Activated CD8-positive, alpha-beta T cell treated with anti-CD3 and anti-CD28 coated beads, Interleukin-2, amount 10 ng/mL, durations not matched to agents 7 days and 5 days (primary cell): ENCODE results near the gene SUCLA2. TPM values are rescaled to one million over a fixed set of nuclear protein-coding genes. Genes with fewer than 3 reads are reported as not detected.

Experiments
- ATAC-seq: fragments of 150-1000 bp; cut with Tn5 transposase; one replicate; pipeline ENCODE4 v1.10.0; 2021; ENCODE audit warnings: moderate library complexity
- CTCF ChIA-PET: fragments of 350-600 bp; sonication (Branson Sonifier 250); formaldehyde crosslinking; loops from one replicate; lab custom pipeline; 2021; ENCODE audit warnings: antibody characterized with exemption; lab: Charles Lee
- POLR2A ChIA-PET: fragments of 350-600 bp; sonication (Branson Sonifier 250); formaldehyde crosslinking; loops from one replicate; lab custom pipeline; 2021; ENCODE audit warnings: antibody characterized with exemption; lab: Charles Lee
- DNase-seq: peaks from one replicate; pipeline ENCODE4 v3.0.0-alpha.2; 2020
- H3K27ac Mint-ChIP-seq: one replicate; pipeline ENCODE4 v1.8.0; 2021; ENCODE audit warnings: mild to moderate bottlenecking, mixed read lengths
- H3K27me3 Mint-ChIP-seq: one replicate; pipeline ENCODE4 v1.8.0; 2021; ENCODE audit warnings: low read depth, mixed read lengths
- H3K36me3 Mint-ChIP-seq: one replicate; pipeline ENCODE4 v1.8.0; 2021; ENCODE audit warnings: low read depth, mixed read lengths
- H3K4me1 Mint-ChIP-seq: one replicate; pipeline ENCODE4 v1.8.0; 2021; ENCODE audit warnings: low read depth, mixed read lengths
- H3K4me3 Mint-ChIP-seq: one replicate; pipeline ENCODE4 v1.8.0; 2021; ENCODE audit warnings: mild to moderate bottlenecking, mixed read lengths
- H3K9me3 Mint-ChIP-seq: one replicate; pipeline ENCODE4 v1.8.0; 2022; ENCODE audit warnings: mixed read lengths; ENCODE audit not compliant: insufficient read depth
- total RNA-seq, 2 experiments: library from RNA; stranded (reverse); gene quantifications; one replicate each; pipeline ENCODE4 v1.2.3, GENCODE V29; 2021

The SUCLA2 gene
- total RNA-seq: 10 to 100 TPM; 42.1 to 44.2 TPM

GRCh38 chr13:48001114-48001881 lies at the start of gene SUCLA2:
Gene SUCLA2 (minus strand): TSS chr13:48001273. CDS start chr13:48001269, 4 bp downstream.
- Mint-ChIP-seq H3K4me1 (peaks cover 29% of the 10 kb centered on the region), H3K9me3 (no peaks in the 10 kb centered on the region), H3K27ac (peak within 1 kb of the TSS; percentile 92), H3K36me3 (peaks cover 11% of the 10 kb centered on the region), H3K27me3 (no peaks in the 10 kb centered on the region), H3K4me3 (peak within 1 kb of the TSS; percentile 97)
- ChIA-PET POLR2A (interaction anchor here (0.7 to 0.8 kb wide), 2 partner anchors 36 to 568 kb away, joined by 3 to 5 read pairs; partner anchors contain the start of gene NUDT15), CTCF (interaction anchor here (0.6 to 2.7 kb wide), 3 partner anchors 37 to 267 kb away, joined by 3 to 9 read pairs (median 3); partner anchors contain the start of genes MED4 and NUDT15)
- DNase-seq (peak; percentile 93), ATAC-seq (peak; percentile 100)

GRCh38 chr13:48050550-48050949 lies 49.5 kb upstream of the SUCLA2 start:
- CTCF ChIA-PET: interaction anchor here (6.2 kb wide), 1 partner anchor 12 kb away, joined by 44 read pairs; the partner anchor contains the start of gene NUDT15
- POLR2A ChIA-PET: no interaction called here
- ATAC-seq (no peak), DNase-seq (no peak)
- Mint-ChIP-seq H3K36me3 (peaks cover 48% of the 10 kb centered on the region), H3K4me3 (no peak overlapping the region), H3K27ac (no peak overlapping the region), H3K4me1 (peaks cover 2% of the 10 kb centered on the region), H3K27me3 (no peaks in the 10 kb centered on the region), H3K9me3 (no peaks in the 10 kb centered on the region)

- no peaks in the 10 kb centered on the region for H3K27me3 Mint-ChIP-seq
- POLR2A ChIA-PET: no interaction called here
- peaks cover 60% of the 10 kb centered on the region for H3K36me3 Mint-ChIP-seq
- H3K27ac Mint-ChIP-seq: peak overlapping the region; percentile 88
- ATAC-seq (peak; percentile 79), DNase-seq (no peak)
- CTCF ChIA-PET: interaction anchor here (0.9 to 3.3 kb wide), 5 partner anchors 24 to 726 kb away, joined by 3 to 12 read pairs (median 5); partner anchors contain the start of gene MED4
- peak overlapping the region; percentile 39 for H3K4me3 Mint-ChIP-seq
- no peaks in the 10 kb centered on the region for H3K9me3 Mint-ChIP-seq
- peaks cover 35% of the 10 kb centered on the region for H3K4me1 Mint-ChIP-seq
Observed at GRCh38 chr13:48043789-48044503, 42.9 kb upstream of the SUCLA2 start.

- peaks cover 58% of the 10 kb centered on the region for H3K36me3 Mint-ChIP-seq
- peak overlapping the region; percentile 58 for H3K27ac Mint-ChIP-seq
- H3K9me3 Mint-ChIP-seq: no peaks in the 10 kb centered on the region
- no peak overlapping the region for H3K4me3 Mint-ChIP-seq
- ATAC-seq: no peak
- DNase-seq: no peak
- ChIA-PET POLR2A (no interaction called here), CTCF (interaction anchor here (0.9 to 3.3 kb wide), 4 partner anchors 25 to 727 kb away, joined by 3 to 12 read pairs (median 6); partner anchors contain the start of gene MED4)
- peaks cover 45% of the 10 kb centered on the region for H3K4me1 Mint-ChIP-seq
- H3K27me3 Mint-ChIP-seq: no peaks in the 10 kb centered on the region
Observed at GRCh38 chr13:48042894-48043293, 41.8 kb upstream of the SUCLA2 start.

- Mint-ChIP-seq H3K27ac (no peak overlapping the region), H3K4me3 (no peak overlapping the region), H3K4me1 (peaks cover 54% of the 10 kb centered on the region), H3K9me3 (no peaks in the 10 kb centered on the region), H3K36me3 (peaks cover 50% of the 10 kb centered on the region), H3K27me3 (no peaks in the 10 kb centered on the region)
- ATAC-seq (no peak), DNase-seq (no peak)
- ChIA-PET POLR2A (interaction anchor here (2.2 kb wide), 1 partner anchor 54 kb away, joined by 6 read pairs; the partner anchor contains the start of gene MED4), CTCF (interaction anchor here (2.8 to 3.3 kb wide), 2 partner anchors 54 to 263 kb away, joined by 10 to 12 read pairs; partner anchors contain the start of genes MED4 and RB1)
Observed at GRCh38 chr13:48040896-48041295, 39.8 kb upstream of the SUCLA2 start.

- DNase-seq (no peak), ATAC-seq (no peak)
- CTCF ChIA-PET: interaction anchor here (2.8 to 4.5 kb wide), 3 partner anchors 9 to 264 kb away, joined by 10 to 54 read pairs (median 44); partner anchors contain the start of genes MED4 and RB1
- POLR2A ChIA-PET: interaction anchor here (2.2 kb wide), 1 partner anchor 55 kb away, joined by 6 read pairs; the partner anchor contains the start of gene MED4
- Mint-ChIP-seq H3K27me3 (no peaks in the 10 kb centered on the region), H3K4me3 (no peak overlapping the region), H3K9me3 (no peaks in the 10 kb centered on the region), H3K36me3 (peaks cover 49% of the 10 kb centered on the region), H3K4me1 (peaks cover 56% of the 10 kb centered on the region), H3K27ac (no peak overlapping the region)
Observed at GRCh38 chr13:48040049-48040448, 39.0 kb upstream of the SUCLA2 start.

GRCh38 chr13:48038761-48039160 lies 37.7 kb upstream of the SUCLA2 start:
- Mint-ChIP-seq H3K27ac (peak overlapping the region; percentile 93), H3K4me3 (peak overlapping the region; percentile 87), H3K9me3 (no peaks in the 10 kb centered on the region), H3K27me3 (no peaks in the 10 kb centered on the region), H3K4me1 (peaks cover 53% of the 10 kb centered on the region), H3K36me3 (peaks cover 58% of the 10 kb centered on the region)
- ATAC-seq (no peak), DNase-seq (no peak)
- ChIA-PET CTCF (interaction anchor here (0.8 to 4.5 kb wide), 23 partner anchors 10 to 729 kb away, joined by 3 to 54 read pairs (median 6); partner anchors contain the start of genes MED4, RB1 and SUCLA2), POLR2A (interaction anchor here (0.9 to 3.1 kb wide), 7 partner anchors 9 to 523 kb away, joined by 3 to 27 read pairs (median 7); partner anchors contain the start of gene MED4)

- Mint-ChIP-seq H3K36me3 (peaks cover 55% of the 10 kb centered on the region), H3K4me1 (peaks cover 41% of the 10 kb centered on the region), H3K27ac (peak within 1 kb of the TSS; percentile 93), H3K4me3 (peak within 1 kb of the TSS; percentile 87), H3K27me3 (no peaks in the 10 kb centered on the region), H3K9me3 (no peaks in the 10 kb centered on the region)
- DNase-seq: peak; percentile 98
- CTCF ChIA-PET: interaction anchor here (0.6 to 4.5 kb wide), 30 partner anchors 9 to 780 kb away, joined by 3 to 54 read pairs (median 4); partner anchors contain the start of genes MED4 and SUCLA2
- POLR2A ChIA-PET: interaction anchor here (0.6 to 3.1 kb wide), 16 partner anchors 9 to 939 kb away, joined by 3 to 27 read pairs (median 4); partner anchors contain the start of genes FNDC3A, MED4 and SUCLA2
- ATAC-seq: peak; percentile 92
Observed at GRCh38 chr13:48037346-48038173, 36.5 kb upstream of the SUCLA2 start, which contains the start of gene NUDT15. Gene NUDT15 (plus strand): TSS chr13:48037726. CDS start chr13:48037747, 21 bp downstream.

- Mint-ChIP-seq H3K36me3 (peaks cover 45% of the 10 kb centered on the region), H3K9me3 (peaks cover 14% of the 10 kb centered on the region), H3K27me3 (no peaks in the 10 kb centered on the region), H3K27ac (no peak overlapping the region), H3K4me3 (no peak overlapping the region), H3K4me1 (peaks cover under 1% of the 10 kb centered on the region)
- DNase-seq (no peak), ATAC-seq (no peak)
- POLR2A ChIA-PET: no interaction called here
- CTCF ChIA-PET: no interaction called here
Observed at GRCh38 chr13:48029859-48030258, 28.8 kb upstream of the SUCLA2 start.

GRCh38 chr13:48028066-48028465 lies 27.0 kb upstream of the SUCLA2 start:
- CTCF ChIA-PET: interaction anchor here (0.9 kb wide), 1 partner anchor 9 kb away, joined by 3 read pairs; no protein-coding TSS in a partner anchor
- no peaks in the 10 kb centered on the region for H3K27me3 Mint-ChIP-seq
- POLR2A ChIA-PET: interaction anchor here (1.3 kb wide), 1 partner anchor 10 kb away, joined by 3 read pairs; the partner anchor contains the start of gene NUDT15

More at GRCh38 chr13:48028066-48028465, 27.0 kb upstream of the SUCLA2 start:
- Mint-ChIP-seq H3K9me3 (peaks cover 14% of the 10 kb centered on the region), H3K4me1 (no peaks in the 10 kb centered on the region), H3K27ac (no peak overlapping the region), H3K36me3 (peaks cover 37% of the 10 kb centered on the region), H3K4me3 (no peak overlapping the region)
- ATAC-seq (no peak), DNase-seq (no peak)
